Activated CD4-positive, CD25-positive, alpha-beta regulatory T cell (primary cell): ENCODE data around the gene KCNK1.
"Not testable (repeated sequence)": the region's sequence is repeated elsewhere in the genome, so short reads cannot be mapped to it uniquely, and the experiment has no call there.

ENCODE experiments used
- DNase-seq, 4 experiments: peaks; one replicate each; lab custom pipeline; 2025; lab: John Stamatoyannopoulos, UW

The KCNK1 gene

GRCh38 chr1:233667741-233668140 is 53.8 kb downstream of the KCNK1 start:
- no peak for DNase-seq

- no peak for DNase-seq
Observed at GRCh38 chr1:233668146-233668724, 54.3 kb downstream of the KCNK1 start.

- no peak for DNase-seq
Observed at GRCh38 chr1:233668725-233669294, 54.9 kb downstream of the KCNK1 start.

DNA sequence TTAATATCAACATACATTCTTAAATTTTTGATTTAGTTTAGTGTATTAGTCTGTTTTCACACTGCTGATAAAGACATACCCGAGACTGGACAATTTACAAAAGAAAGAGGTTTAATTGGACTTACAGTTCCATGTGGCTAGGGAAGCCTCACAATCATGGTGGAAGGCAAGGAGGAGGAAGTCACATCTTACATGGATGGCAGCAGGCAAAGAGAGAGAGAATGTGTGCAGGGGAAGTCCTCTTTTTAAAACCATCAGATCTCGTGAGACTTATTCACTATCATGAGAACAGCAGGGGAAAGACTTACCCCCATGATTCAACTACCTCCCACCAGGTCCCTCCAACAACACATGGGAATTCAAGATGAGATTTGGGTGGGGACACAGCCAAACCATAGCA is 56.5 kb downstream of the KCNK1 start:
- DNase-seq = not testable (repeated sequence)

DNA sequence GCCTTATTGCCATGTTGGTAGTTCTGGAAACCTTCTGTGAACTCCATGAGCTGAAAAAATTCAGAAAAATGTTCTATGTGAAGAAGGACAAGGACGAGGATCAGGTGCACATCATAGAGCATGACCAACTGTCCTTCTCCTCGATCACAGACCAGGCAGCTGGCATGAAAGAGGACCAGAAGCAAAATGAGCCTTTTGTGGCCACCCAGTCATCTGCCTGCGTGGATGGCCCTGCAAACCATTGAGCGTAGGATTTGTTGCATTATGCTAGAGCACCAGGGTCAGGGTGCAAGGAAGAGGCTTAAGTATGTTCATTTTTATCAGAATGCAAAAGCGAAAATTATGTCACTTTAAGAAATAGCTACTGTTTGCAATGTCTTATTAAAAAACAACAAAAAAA is 57.4 kb downstream of the KCNK1 start:
- no peak for DNase-seq

- DNase-seq = no peak
Observed at GRCh38 chr1:233672732-233673131, 58.8 kb downstream of the KCNK1 start.

GRCh38 chr1:233673261-233673946 is 59.5 kb downstream of the KCNK1 start:
- no peak for DNase-seq

DNA sequence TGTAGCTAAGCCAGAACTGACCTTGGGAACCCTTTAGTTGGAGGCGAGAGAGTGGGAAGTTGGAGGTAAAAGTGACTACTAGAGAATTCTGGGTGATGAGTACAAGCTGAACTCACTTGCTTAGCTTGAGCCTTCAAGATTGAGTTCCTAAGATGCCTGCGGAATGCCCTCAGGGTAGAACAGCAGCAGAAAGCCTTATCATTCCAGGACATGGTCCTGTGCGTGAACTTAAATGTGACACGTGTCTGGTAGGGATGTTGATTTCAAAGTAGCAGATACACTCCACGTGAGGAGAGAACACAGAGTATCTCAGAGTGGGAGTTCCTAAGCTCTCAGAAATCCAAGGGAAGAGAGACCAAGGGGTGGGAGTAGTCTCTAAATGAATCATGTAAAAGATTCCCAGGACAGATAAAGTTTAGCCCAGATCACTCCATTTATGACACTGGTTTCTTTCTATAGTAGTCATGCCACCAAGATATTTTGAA is 60.1 kb downstream of the KCNK1 start:
- DNase-seq = no peak

- no peak for DNase-seq
Observed at GRCh38 chr1:233675446-233675845, 61.5 kb downstream of the KCNK1 start.

GRCh38 chr1:233675893-233676292 is 62.0 kb downstream of the KCNK1 start:
- no peak for DNase-seq

- no peak for DNase-seq
Observed at GRCh38 chr1:233677690-233678354, 63.9 kb downstream of the KCNK1 start.

DNA sequence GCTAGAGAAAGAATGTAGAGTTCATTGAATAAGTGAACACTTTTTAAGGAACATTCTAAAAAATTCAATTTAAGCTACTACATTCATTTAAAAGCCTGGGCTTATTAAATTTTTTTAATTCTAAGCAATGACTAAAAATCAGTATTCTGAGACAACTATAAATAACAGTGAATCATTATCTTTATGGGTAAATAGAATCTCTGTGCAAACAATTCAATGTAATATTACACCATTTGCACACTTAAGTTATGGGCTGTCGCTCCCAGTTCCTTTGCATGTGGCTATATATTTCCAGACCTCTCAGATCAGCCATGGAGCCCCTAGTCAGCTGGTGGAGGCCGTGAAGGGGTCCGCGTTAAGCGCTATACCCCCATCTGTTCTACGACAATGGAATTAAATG is 65.1 kb downstream of the KCNK1 start:
- DNase-seq = no peak

- DNase-seq = no peak
Observed at GRCh38 chr1:233679591-233680373, 65.9 kb downstream of the KCNK1 start.

- DNase-seq = no peak
Observed at GRCh38 chr1:233681285-233681684, 67.4 kb downstream of the KCNK1 start.

DNA sequence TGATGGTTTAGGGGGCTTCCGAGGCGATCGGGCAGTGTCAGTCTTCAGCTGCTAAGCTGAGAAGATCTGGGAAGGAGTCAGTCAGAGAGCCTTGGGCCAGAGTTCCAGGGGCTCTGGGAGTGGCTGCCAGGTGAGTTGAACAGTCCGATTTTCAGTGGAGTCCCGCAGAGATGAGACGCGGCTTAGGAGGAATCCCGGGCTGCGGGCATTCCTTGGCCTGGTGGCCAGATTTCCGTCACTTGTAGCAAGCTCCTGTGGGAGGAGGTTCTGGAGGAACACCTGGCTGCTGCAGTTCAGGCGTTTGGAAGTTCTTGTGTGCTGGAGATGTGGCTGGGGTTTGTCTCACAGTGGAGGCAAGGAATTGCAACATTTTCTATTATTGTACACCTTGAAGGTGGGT is 72.7 kb downstream of the KCNK1 start:
- not testable (repeated sequence) for DNase-seq

DNA sequence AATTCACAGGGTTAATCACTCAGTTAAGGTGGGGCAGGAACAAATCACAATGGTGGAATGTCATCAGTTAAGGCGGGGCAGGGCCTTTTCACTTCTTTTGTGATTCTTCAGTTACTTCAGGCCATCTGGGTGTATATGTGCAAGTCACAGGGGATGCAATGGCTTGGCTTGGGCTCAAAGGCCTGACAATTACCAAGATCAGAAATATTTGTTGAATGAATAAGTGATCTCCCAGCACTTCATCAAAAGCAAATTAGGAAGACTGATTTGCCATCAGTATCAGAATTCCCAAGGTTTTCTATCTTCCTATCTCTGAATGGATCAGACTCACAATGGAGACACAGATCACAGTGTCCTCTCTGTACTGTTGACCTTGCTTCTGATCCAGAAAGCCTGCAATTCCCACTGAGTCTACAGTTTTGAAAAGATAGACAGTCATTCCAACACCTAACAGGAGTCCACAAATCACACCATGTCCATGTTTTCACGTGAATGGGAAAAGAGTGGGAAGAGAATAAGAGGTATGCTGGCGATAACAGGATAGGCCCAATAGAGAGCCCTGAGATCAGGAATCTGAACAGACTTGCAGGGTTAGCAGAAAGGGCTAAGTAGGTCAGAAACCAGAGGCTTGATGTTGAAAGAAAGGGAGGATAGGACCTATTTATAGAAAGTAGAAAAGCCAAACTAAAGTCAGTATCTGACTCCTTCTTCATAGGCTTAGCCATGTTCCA is 75.3 kb downstream of the KCNK1 start:
- DNase-seq = no peak

DNA sequence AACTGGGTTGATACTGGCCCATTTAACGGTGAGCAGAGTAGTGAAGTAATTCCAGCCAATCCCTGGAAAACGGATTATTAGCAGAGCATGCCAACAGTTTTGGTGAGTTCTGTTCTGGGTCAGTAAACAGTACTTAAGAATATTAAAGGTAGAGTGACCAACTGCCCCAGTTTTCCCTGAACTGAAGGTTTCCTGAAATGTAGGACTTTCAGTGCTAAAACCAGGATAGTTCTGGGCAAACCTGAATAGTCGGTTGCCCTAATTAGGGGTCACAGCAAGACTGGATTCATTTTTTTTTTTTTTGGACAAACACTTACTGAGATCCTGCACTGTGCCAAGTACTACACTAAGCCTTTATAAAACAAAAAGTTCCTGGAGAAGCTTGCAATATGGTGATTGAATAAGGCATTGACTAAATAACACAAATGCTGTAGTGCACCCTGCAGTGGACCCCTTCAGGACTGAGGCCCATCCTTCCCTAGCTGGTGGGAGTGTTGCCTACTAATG is 75.9 kb downstream of the KCNK1 start:
- no peak for DNase-seq

DNA sequence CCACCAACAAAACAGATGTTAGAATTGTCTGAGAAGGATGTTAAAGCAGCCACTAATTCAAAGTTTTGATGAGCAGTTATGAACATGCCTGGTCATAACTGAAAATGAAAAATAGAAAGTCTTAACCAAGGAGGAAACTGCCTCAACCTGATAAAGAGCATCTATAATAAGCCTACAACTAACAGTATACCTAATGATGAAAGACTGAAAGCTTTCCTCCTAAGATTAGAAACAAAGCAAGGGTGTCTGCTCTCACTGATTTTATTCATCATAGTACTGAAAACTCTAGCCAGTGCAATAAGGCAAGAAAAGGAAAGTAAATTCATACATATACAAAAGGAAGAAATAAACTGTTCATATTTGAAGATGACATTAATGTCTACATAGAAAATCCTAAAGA is 82.0 kb downstream of the KCNK1 start:
- no peak for DNase-seq

GRCh38 chr1:233700338-233700737 is 86.4 kb downstream of the KCNK1 start:
- no peak for DNase-seq

DNA sequence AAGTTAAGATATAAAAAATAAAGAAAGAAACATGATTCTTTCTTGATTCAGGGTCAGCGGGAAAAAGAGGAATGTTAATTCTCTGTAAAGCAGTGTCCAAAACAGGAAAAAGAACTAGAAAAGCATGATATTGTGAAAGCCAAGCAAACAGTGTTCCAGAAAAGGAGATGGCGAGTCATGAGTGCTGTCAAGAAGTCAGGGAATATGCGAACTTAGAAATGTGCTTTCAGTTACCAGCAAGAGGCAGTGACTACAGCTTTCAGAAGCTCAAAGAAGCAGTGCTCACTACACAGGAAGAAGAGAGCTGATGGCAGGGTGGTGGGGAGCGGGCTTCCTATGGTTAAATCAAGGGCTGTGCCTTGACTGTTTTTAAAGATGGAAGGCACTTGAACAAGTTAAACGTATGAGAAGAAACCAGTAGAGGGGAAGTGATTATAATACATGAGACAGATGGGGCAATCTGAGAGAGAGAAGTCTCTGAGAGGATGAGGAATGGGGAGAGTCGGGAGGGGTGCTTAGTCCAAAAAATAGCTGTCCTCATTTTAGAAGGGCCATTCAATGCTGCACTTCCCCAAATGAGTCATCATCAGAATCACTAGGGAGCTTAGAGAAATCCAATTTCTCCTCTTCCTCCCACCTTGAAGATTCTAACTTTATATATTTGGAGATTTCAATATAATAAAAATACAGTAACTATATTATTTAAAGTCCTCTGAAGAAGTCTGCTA is 90.4 kb downstream of the KCNK1 start:
- no peak for DNase-seq
